Measurements from ENCODE around the gene SHQ1. TPM values are rescaled to one million over a fixed set of nuclear protein-coding genes. Genes with fewer than 3 reads are reported as not detected.
"Not testable (repeated sequence)": the region's sequence is repeated elsewhere in the genome, so short reads cannot be mapped to it uniquely, and the experiment has no call there.

The SHQ1 gene
- total and polyA plus RNA-seq, 2 donors (not counting 3 experiments of a cell fraction or from before 2014, with no cell fraction given), result 7.3 to 20.6 TPM

DNA sequence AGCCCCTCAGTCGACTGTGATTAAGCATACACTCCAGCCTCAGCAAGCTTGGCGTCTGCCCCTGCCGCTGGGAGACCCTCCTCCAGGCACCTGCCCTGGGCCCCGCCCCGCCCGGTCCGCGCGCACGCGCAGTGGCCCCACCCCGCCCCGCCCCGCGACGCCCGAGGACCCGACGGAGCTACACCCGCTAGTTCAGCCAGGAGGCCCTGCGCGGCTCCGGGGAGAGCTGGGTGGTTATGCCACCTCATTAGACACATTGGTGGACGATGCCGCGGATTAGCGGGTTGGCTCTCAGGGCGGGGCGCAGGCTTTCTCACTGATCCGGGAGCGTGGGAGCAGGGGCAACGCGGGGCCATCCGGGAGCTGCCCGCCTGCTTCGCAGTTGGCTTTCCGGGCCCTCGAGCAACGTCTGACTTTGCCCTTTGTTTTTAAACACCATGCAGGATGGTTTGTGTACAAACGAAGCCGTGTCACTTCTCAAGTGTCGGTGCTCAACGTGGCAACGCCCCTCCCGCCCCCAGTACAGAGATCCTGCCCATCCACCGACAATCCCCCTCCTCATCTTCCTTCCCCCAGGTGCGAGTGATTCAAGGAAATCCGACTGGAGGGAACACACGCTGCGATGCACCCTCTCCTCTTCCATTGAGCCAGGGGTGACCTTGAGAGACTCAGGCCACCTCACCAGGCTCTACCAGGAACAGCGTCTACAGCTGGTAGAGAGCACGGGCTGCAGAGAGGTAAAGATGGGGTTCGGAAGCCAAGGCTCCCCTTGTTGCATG lies 109.3 kb downstream of the SHQ1 start:
- Histone ChIP-seq H3K4me3 (replicated peaks in 1 of 3; ENCODE audit: insufficient read depth in 1 of 3, low read depth in 1 of 3, low read length in 3 of 3) (peak overlapping the region in 2 of 3 experiments; percentile 18 to 25), H3K27ac (ENCODE audit: insufficient read depth, low read depth, low read length) (no peak overlapping the region), H2AFZ (ENCODE audit: low read depth, low read length) (peak overlapping the region; percentile 71), H4K20me1 (replicated peaks; ENCODE audit: control insufficient read depth, extremely low read depth, insufficient read depth, low read length) (no peaks in the 10 kb centered on the region), H3K27me3 (ENCODE audit: control insufficient read depth in 2 of 2, insufficient read depth in 2 of 2, low read length in 2 of 2) (no peaks in the 10 kb centered on the region), H3K79me2 (ENCODE audit: control insufficient read depth, insufficient read depth, low read length) (no peaks in the 10 kb centered on the region), H3K9me3 (replicated peaks; ENCODE audit: control insufficient read depth, insufficient read depth, low read length) (no peaks in the 10 kb centered on the region), H3K4me1 (ENCODE audit: control insufficient read depth, extremely low read depth, insufficient read depth, low read length) (peaks cover 2% of the 10 kb centered on the region), H3K4me2 (ENCODE audit: insufficient read depth, low read length) (peak overlapping the region; percentile 65), H3K36me3 (ENCODE audit: control insufficient read depth in 2 of 2, extremely low read depth in 1 of 2, insufficient read depth in 2 of 2, low read length in 2 of 2) (no peaks in the 10 kb centered on the region), H3K9me1 (replicated peaks; ENCODE audit: control insufficient read depth, extremely low read depth, insufficient read depth, low read length) (no peaks in the 10 kb centered on the region), H3K9ac (replicated peaks; ENCODE audit: extremely low read depth, insufficient read depth, low read length) (peak overlapping the region; percentile 16)
- intact Hi-C loops (cut with micrococcal nuclease) (no loop called here), dilution Hi-C loops (cut with MboI; ENCODE audit: extremely low pct_ligation_motif_present, low sequenced_read_pairs) (no loop called here)
- no TSS peak for BruUV-seq (replicated peaks)
- TF ChIP-seq MYC (IDR thresholded peaks at IDR 0.05; ENCODE audit: low read depth, low read length), result no peak
- TF ChIP-seq, protein P1, sequence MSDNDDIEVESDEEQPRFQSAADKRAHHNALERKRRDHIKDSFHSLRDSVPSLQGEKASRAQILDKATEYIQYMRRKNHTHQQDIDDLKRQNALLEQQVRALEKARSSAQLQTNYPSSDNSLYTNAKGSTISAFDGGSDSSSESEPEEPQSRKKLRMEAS (IDR thresholded peaks at IDR 0.05; ENCODE audit: insufficient read depth, insufficient read length), result no peak
- no peak for TF ChIP-seq EZH2 (IDR thresholded peaks at IDR 0.05; ENCODE audit: borderline replicate concordance, low read depth, low read length, severe bottlenecking)
- ChIA-PET POLR2A (no interaction called here), CTCF (interaction anchor here (0.7 to 2.4 kb wide), 8 partner anchors 12 to 864 kb away, joined by 3 to 10 read pairs (median 3); no protein-coding TSS in a partner anchor)
- FAIRE-seq (no peak), DNase-seq (ENCODE audit: low read depth, low spot score) (peak; percentile 37)

GRCh38 chr3:72735072-72735471 lies 113.2 kb downstream of the SHQ1 start:
- DNase-seq (ENCODE audit: low read depth, low spot score); dilution Hi-C loops (cut with MboI; ENCODE audit: extremely low pct_ligation_motif_present, low sequenced_read_pairs); H3K4me2 ChIP-seq (ENCODE audit: insufficient read depth, low read length); H3K9ac ChIP-seq (replicated peaks; ENCODE audit: extremely low read depth, insufficient read depth, low read length); H4K20me1 ChIP-seq (replicated peaks; ENCODE audit: control insufficient read depth, extremely low read depth, insufficient read depth, low read length); H2AFZ ChIP-seq (ENCODE audit: low read depth, low read length); FAIRE-seq; H3K79me2 ChIP-seq (ENCODE audit: control insufficient read depth, insufficient read depth, low read length); H3K4me1 ChIP-seq (ENCODE audit: control insufficient read depth, extremely low read depth, insufficient read depth, low read length); H3K4me3 ChIP-seq (replicated peaks in 1 of 3; ENCODE audit: insufficient read depth in 1 of 3, low read depth in 1 of 3, low read length in 3 of 3); H3K27ac ChIP-seq (ENCODE audit: insufficient read depth, low read depth, low read length); BruUV-seq (replicated peaks); H3K9me3 ChIP-seq (replicated peaks; ENCODE audit: control insufficient read depth, insufficient read depth, low read length); H3K9me1 ChIP-seq (replicated peaks; ENCODE audit: control insufficient read depth, extremely low read depth, insufficient read depth, low read length); POLR2A ChIA-PET; intact Hi-C loops (cut with micrococcal nuclease); H3K27me3 ChIP-seq (ENCODE audit: control insufficient read depth in 2 of 2, insufficient read depth in 2 of 2, low read length in 2 of 2); CTCF ChIA-PET; H3K36me3 ChIP-seq (ENCODE audit: control insufficient read depth in 2 of 2, extremely low read depth in 1 of 2, insufficient read depth in 2 of 2, low read length in 2 of 2): not testable (repeated sequence)

All from endothelial cell of umbilical vein (primary cell).